GM13976 (cell line): ENCODE results near the gene ZNRF2.

Source experiments
- DNase-seq: peaks from one replicate; pipeline ENCODE4 v3.0.0; 2012; ENCODE audit warnings: low spot score
- CTCF ChIP-seq: IDR thresholded peaks from 2 replicates; pipeline ENCODE4 v1.5.1; 2012; ENCODE audit warnings: borderline replicate concordance, mild to moderate bottlenecking; ENCODE audit not compliant: insufficient read depth; ENCODE audit errors: extremely low read depth, missing control alignments, control extremely low read depth
- in situ Hi-C: fragments of 300-500 bp; cut with MboI; formaldehyde crosslinking; loops from one replicate; pipeline ENCODE4 v1.12.0; 2022; ENCODE audit warnings: low sequenced_read_pairs, mixed read lengths, inconsistent platforms; ENCODE audit not compliant: unreplicated experiment

ZNRF2 gene

GRCh38 chr7:30359957-30360356, 75.6 kb downstream of the ZNRF2 start:
- in situ Hi-C loops: no loop called here
- TF ChIP-seq CTCF: no peak
- no peak for DNase-seq

- in situ Hi-C loops: no loop called here
- no peak for TF ChIP-seq CTCF
- no peak for DNase-seq
Measured at GRCh38 chr7:30363778-30364563, 79.6 kb downstream of the ZNRF2 start.

GRCh38 chr7:30364773-30365172, 80.4 kb downstream of the ZNRF2 start:
- in situ Hi-C loops: no loop called here
- no peak for TF ChIP-seq CTCF
- DNase-seq: no peak

- in situ Hi-C loops: no loop called here
- TF ChIP-seq CTCF: no peak
- DNase-seq: no peak
Measured at GRCh38 chr7:30365621-30366020, 81.2 kb downstream of the ZNRF2 start.

- no peak for DNase-seq
- in situ Hi-C loops: no loop called here
- no peak for TF ChIP-seq CTCF
Measured at GRCh38 chr7:30366606-30367005, 82.2 kb downstream of the ZNRF2 start.

GRCh38 chr7:30367561-30367960, 83.2 kb downstream of the ZNRF2 start:
- TF ChIP-seq CTCF: no peak
- DNase-seq: no peak
- in situ Hi-C loops: no loop called here
